ENCODE data around the gene SYNRG. TPM values are rescaled to one million over a fixed set of nuclear protein-coding genes. Genes with fewer than 3 reads are reported as not detected.
"Not testable (repeated sequence)": the region's sequence is repeated elsewhere in the genome, so short reads cannot be mapped to it uniquely, and the experiment has no call there.

Gene SYNRG
- 10 to 100 TPM; 40.4 to 40.5 TPM for total RNA-seq

- no peaks in the 10 kb centered on the region for H3K9me3 Mint-ChIP-seq
- peak within 1 kb of the TSS; percentile 78 for H3K4me3 Mint-ChIP-seq
- peak; percentile 98 for DNase-seq
- peak within 1 kb of the TSS; percentile 91 for H3K27ac Mint-ChIP-seq
- H3K27me3 Mint-ChIP-seq = no peaks in the 10 kb centered on the region
- peaks cover 20% of the 10 kb centered on the region for H3K36me3 Mint-ChIP-seq
- peaks cover 31% of the 10 kb centered on the region for H3K4me1 Mint-ChIP-seq
Measured at GRCh38 chr17:37609170-37610040, at the start of gene SYNRG. Gene SYNRG, minus strand, starts transcription at chr17:37609418. Its CDS starts 63 bp downstream, at chr17:37609355.

- no peak overlapping the region for H3K4me3 Mint-ChIP-seq
- peaks cover 19% of the 10 kb centered on the region for H3K27me3 Mint-ChIP-seq
Measured at GRCh38 chr17:37657202-37657601, 48.0 kb upstream of the SYNRG start.

GRCh38 chr17:37651849-37652248, 42.6 kb upstream of the SYNRG start:
- no peak for DNase-seq
- H3K9me3 Mint-ChIP-seq = no peaks in the 10 kb centered on the region
- H3K27ac Mint-ChIP-seq = no peak overlapping the region
- H3K4me3 Mint-ChIP-seq = no peak overlapping the region
- no peaks in the 10 kb centered on the region for H3K36me3 Mint-ChIP-seq
- peaks cover 45% of the 10 kb centered on the region for H3K27me3 Mint-ChIP-seq
- no peaks in the 10 kb centered on the region for H3K4me1 Mint-ChIP-seq

More at GRCh38 chr17:37657202-37657601, 48.0 kb upstream of the SYNRG start:
- no peak overlapping the region for H3K27ac Mint-ChIP-seq
- no peaks in the 10 kb centered on the region for H3K9me3 Mint-ChIP-seq
- H3K36me3 Mint-ChIP-seq = no peaks in the 10 kb centered on the region
- no peak for DNase-seq
- no peaks in the 10 kb centered on the region for H3K4me1 Mint-ChIP-seq

GRCh38 chr17:37650419-37651003, 41.3 kb upstream of the SYNRG start:
- H3K4me3 Mint-ChIP-seq = no peak overlapping the region
- H3K27me3 Mint-ChIP-seq = peaks cover 55% of the 10 kb centered on the region
- no peak for DNase-seq
- H3K27ac Mint-ChIP-seq = no peak overlapping the region
- H3K36me3 Mint-ChIP-seq = no peaks in the 10 kb centered on the region
- no peaks in the 10 kb centered on the region for H3K4me1 Mint-ChIP-seq
- no peaks in the 10 kb centered on the region for H3K9me3 Mint-ChIP-seq

- no peaks in the 10 kb centered on the region for H3K9me3 Mint-ChIP-seq
- no peak for DNase-seq
- H3K27ac Mint-ChIP-seq = no peak overlapping the region
- H3K4me1 Mint-ChIP-seq = peaks cover 3% of the 10 kb centered on the region
- no peaks in the 10 kb centered on the region for H3K36me3 Mint-ChIP-seq
- peaks cover 66% of the 10 kb centered on the region for H3K27me3 Mint-ChIP-seq
- H3K4me3 Mint-ChIP-seq = no peak overlapping the region
Measured at GRCh38 chr17:37648555-37648954, 39.3 kb upstream of the SYNRG start.

GRCh38 chr17:37647856-37648255, 38.6 kb upstream of the SYNRG start:
- Mint-ChIP-seq H3K4me3 (no peak overlapping the region), H3K9me3 (no peaks in the 10 kb centered on the region), H3K27me3 (peaks cover 62% of the 10 kb centered on the region), H3K36me3 (no peaks in the 10 kb centered on the region), H3K27ac (no peak overlapping the region), H3K4me1 (peaks cover 3% of the 10 kb centered on the region)
- no peak for DNase-seq

- DNase-seq = no peak
- H3K27ac Mint-ChIP-seq = no peak overlapping the region
- no peaks in the 10 kb centered on the region for H3K9me3 Mint-ChIP-seq
- H3K36me3 Mint-ChIP-seq = peaks cover 20% of the 10 kb centered on the region
- H3K27me3 Mint-ChIP-seq = peaks cover 38% of the 10 kb centered on the region
- H3K4me1 Mint-ChIP-seq = peaks cover 18% of the 10 kb centered on the region
- peak overlapping the region; percentile 92 for H3K4me3 Mint-ChIP-seq
Measured at GRCh38 chr17:37643869-37644268, 34.7 kb upstream of the SYNRG start.

- peak within 1 kb of the TSS; percentile 90 for H3K27ac Mint-ChIP-seq
- peak; percentile 87 for DNase-seq
- peaks cover 18% of the 10 kb centered on the region for H3K4me1 Mint-ChIP-seq
- H3K27me3 Mint-ChIP-seq = peaks cover 33% of the 10 kb centered on the region
- H3K4me3 Mint-ChIP-seq = peak within 1 kb of the TSS; percentile 92
- H3K9me3 Mint-ChIP-seq = no peaks in the 10 kb centered on the region
- H3K36me3 Mint-ChIP-seq = peaks cover 23% of the 10 kb centered on the region
Measured at GRCh38 chr17:37643118-37643766, 34.0 kb upstream of the SYNRG start, which contains the start of gene DDX52. Gene DDX52, minus strand, starts transcription at chr17:37643446. Its CDS starts 26 bp downstream, at chr17:37643420.

- no peaks in the 10 kb centered on the region for H3K9me3 Mint-ChIP-seq
Measured at GRCh38 chr17:37642681-37643080, 33.5 kb upstream of the SYNRG start.

GRCh38 chr17:37640015-37640414, 30.8 kb upstream of the SYNRG start:
- peaks cover 43% of the 10 kb centered on the region for H3K36me3 Mint-ChIP-seq
- no peak overlapping the region for H3K4me3 Mint-ChIP-seq
- no peak overlapping the region for H3K27ac Mint-ChIP-seq
- H3K27me3 Mint-ChIP-seq = peaks cover 9% of the 10 kb centered on the region
- no peaks in the 10 kb centered on the region for H3K9me3 Mint-ChIP-seq
- peaks cover 24% of the 10 kb centered on the region for H3K4me1 Mint-ChIP-seq
- no peak for DNase-seq

More at GRCh38 chr17:37642681-37643080, 33.5 kb upstream of the SYNRG start:
- H3K27ac Mint-ChIP-seq = peak overlapping the region; percentile 90
- peaks cover 26% of the 10 kb centered on the region for H3K36me3 Mint-ChIP-seq
- peaks cover 28% of the 10 kb centered on the region for H3K27me3 Mint-ChIP-seq
- peak overlapping the region; percentile 92 for H3K4me3 Mint-ChIP-seq
- H3K4me1 Mint-ChIP-seq = peaks cover 18% of the 10 kb centered on the region
- DNase-seq = no peak

- H3K4me3 Mint-ChIP-seq = no peak overlapping the region
- no peak for DNase-seq
- H3K9me3 Mint-ChIP-seq = no peaks in the 10 kb centered on the region
- H3K27me3 Mint-ChIP-seq = no peaks in the 10 kb centered on the region
- no peak overlapping the region for H3K27ac Mint-ChIP-seq
- H3K36me3 Mint-ChIP-seq = peaks cover 43% of the 10 kb centered on the region
- peaks cover 21% of the 10 kb centered on the region for H3K4me1 Mint-ChIP-seq
Measured at GRCh38 chr17:37637956-37638355, 28.7 kb upstream of the SYNRG start.

- not testable (repeated sequence) for DNase-seq, H3K4me1 Mint-ChIP-seq, H3K27ac Mint-ChIP-seq, H3K4me3 Mint-ChIP-seq, H3K9me3 Mint-ChIP-seq, H3K27me3 Mint-ChIP-seq, H3K36me3 Mint-ChIP-seq
Measured at GRCh38 chr17:37616430-37616829, 7.2 kb upstream of the SYNRG start.

- no peak overlapping the region for H3K4me3 Mint-ChIP-seq
- DNase-seq = no peak
- peaks cover 3% of the 10 kb centered on the region for H3K4me1 Mint-ChIP-seq
- no peak overlapping the region for H3K27ac Mint-ChIP-seq
- no peaks in the 10 kb centered on the region for H3K9me3 Mint-ChIP-seq
- no peaks in the 10 kb centered on the region for H3K27me3 Mint-ChIP-seq
- peaks cover 7% of the 10 kb centered on the region for H3K36me3 Mint-ChIP-seq
Measured at GRCh38 chr17:37614823-37615222, 5.6 kb upstream of the SYNRG start.

- Mint-ChIP-seq H3K27me3 (no peaks in the 10 kb centered on the region), H3K9me3 (no peaks in the 10 kb centered on the region), H3K36me3 (peaks cover 6% of the 10 kb centered on the region), H3K4me3 (no peak overlapping the region), H3K4me1 (peaks cover 7% of the 10 kb centered on the region), H3K27ac (no peak overlapping the region)
- no peak for DNase-seq
Measured at GRCh38 chr17:37614391-37614790, 5.2 kb upstream of the SYNRG start.

- Mint-ChIP-seq H3K36me3 (peaks cover 11% of the 10 kb centered on the region), H3K4me3 (no peak overlapping the region), H3K27ac (no peak overlapping the region), H3K4me1 (peaks cover 17% of the 10 kb centered on the region), H3K9me3 (no peaks in the 10 kb centered on the region), H3K27me3 (no peaks in the 10 kb centered on the region)
- no peak for DNase-seq
Measured at GRCh38 chr17:37610971-37611370, 1.8 kb upstream of the SYNRG start.
